ENCODE results near the gene EHD1. TPM values are rescaled to one million over a fixed set of nuclear protein-coding genes. Genes with fewer than 3 reads are reported as not detected.

EHD1 gene
- 56.1 and 77.7 TPM in 2 replicates for polyA plus RNA-seq (2011; rRNA removed)
- 98.0 and 147 TPM in 2 replicates for polyA minus RNA-seq (2011; rRNA and poly(A)+ RNA removed)

DNA sequence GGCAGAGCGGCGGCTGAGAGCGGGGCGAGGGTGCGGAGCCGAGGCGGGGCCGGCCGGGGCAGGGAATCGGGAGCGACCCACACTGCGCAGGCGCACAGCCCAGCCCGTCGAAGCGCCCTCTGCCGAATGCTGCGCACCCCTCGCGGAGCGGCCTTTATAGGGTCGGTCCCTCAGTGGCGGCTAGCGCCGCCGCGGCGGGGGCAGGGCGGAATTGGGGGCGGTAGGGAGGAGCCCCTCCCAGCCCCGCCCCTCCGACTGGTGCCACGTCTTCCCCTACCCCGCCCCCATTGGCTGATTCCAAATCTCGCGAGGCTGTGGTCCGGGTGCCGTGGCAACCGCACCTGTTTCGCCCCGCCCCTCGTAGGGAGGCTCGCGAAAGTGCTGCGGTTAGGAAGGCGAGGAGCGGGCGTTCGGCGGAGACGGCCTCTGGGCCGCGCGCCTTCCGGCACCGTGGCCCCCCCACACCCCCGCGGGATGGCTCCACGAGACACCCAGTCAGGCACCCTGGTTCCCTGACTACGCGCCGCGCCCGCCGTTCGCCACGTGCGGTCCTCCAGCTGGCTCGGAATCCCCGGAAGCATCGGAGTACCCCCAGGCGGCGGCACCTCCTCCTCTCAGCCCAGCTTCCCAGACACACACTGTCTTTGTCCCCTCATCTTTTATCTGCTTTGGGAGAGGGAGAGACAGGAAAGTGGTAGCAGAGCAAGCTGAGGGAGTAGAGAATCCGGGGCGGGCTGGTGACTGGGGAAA is at the start of gene EHD1:
TSS of gene EHD1 (minus strand) at position 128 of the 750 bp plus-strand sequence. CDS start 157 bp downstream, outside the sequence.
- peak; percentile 94 for DNase-seq (ENCODE audit: low read depth, low spot score)
- peak within 1 kb of the TSS; percentile 99 for H3K4me3 ChIP-seq (ENCODE audit: low read depth, low read length)
- CTCF ChIA-PET = interaction anchor here (0.6 to 2.1 kb wide), 10 partner anchors 9 to 53 kb away, joined by 3 to 10 read pairs (median 4); partner anchors contain the start of gene CDC42BPG
- H3K27me3 ChIP-seq (ENCODE audit: control insufficient read depth, insufficient read depth, low read length) = no peaks in the 10 kb centered on the region
- peaks cover 6% of the 10 kb centered on the region; the same call in 1 of the 2 replicates for H3K9me3 ChIP-seq (ENCODE audit: control insufficient read depth, insufficient read depth, low read length)
- POLR2A ChIA-PET = interaction anchor here (0.7 to 5.8 kb wide), 8 partner anchors 9 to 100 kb away, joined by 3 to 105 read pairs (median 6); partner anchors contain the start of genes MEN1 and SF1
- H3K27ac ChIP-seq (ENCODE audit: low read depth, low read length) = peak within 1 kb of the TSS; percentile 65
- TF ChIP-seq, protein P1, sequence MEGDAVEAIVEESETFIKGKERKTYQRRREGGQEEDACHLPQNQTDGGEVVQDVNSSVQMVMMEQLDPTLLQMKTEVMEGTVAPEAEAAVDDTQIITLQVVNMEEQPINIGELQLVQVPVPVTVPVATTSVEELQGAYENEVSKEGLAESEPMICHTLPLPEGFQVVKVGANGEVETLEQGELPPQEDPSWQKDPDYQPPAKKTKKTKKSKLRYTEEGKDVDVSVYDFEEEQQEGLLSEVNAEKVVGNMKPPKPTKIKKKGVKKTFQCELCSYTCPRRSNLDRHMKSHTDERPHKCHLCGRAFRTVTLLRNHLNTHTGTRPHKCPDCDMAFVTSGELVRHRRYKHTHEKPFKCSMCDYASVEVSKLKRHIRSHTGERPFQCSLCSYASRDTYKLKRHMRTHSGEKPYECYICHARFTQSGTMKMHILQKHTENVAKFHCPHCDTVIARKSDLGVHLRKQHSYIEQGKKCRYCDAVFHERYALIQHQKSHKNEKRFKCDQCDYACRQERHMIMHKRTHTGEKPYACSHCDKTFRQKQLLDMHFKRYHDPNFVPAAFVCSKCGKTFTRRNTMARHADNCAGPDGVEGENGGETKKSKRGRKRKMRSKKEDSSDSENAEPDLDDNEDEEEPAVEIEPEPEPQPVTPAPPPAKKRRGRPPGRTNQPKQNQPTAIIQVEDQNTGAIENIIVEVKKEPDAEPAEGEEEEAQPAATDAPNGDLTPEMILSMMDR (IDR thresholded peaks at IDR 0.05; ENCODE audit: low read depth, low read length) = peak; percentile 64

DNA sequence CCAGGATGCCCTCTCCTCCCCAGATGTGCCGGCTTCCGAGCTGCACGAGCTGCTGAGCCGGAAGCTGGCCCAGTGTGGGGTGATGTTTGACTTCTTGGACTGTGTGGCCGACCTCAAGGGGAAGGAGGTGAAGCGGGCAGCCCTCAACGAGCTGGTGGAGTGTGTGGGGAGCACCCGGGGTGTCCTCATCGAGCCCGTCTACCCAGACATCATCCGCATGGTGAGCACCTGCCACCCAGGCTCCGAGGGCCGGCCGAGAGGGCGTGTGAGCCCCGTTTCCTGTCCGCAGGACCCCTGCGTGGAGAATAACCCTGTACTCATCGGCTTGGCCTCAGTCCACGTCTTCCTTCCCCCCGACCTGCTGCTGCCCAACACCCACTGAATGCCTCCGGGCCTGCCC is 48.3 kb upstream of the EHD1 start:
- ChIA-PET CTCF (interaction anchor here (1.3 kb wide), 1 partner anchor 38 kb away, joined by 3 read pairs; no protein-coding TSS in a partner anchor), POLR2A (no interaction called here)
- DNase-seq (ENCODE audit: low read depth, low spot score) = no peak
- no peaks in the 10 kb centered on the region for H3K27me3 ChIP-seq (ENCODE audit: control insufficient read depth, insufficient read depth, low read length)
- H3K9me3 ChIP-seq (ENCODE audit: control insufficient read depth, insufficient read depth, low read length) = no peaks in the 10 kb centered on the region
- TF ChIP-seq, protein P1 (IDR thresholded peaks at IDR 0.05; ENCODE audit: low read depth, low read length) = no peak
- no peak overlapping the region for H3K4me3 ChIP-seq (ENCODE audit: low read depth, low read length)
- H3K27ac ChIP-seq (ENCODE audit: low read depth, low read length) = no peak overlapping the region

DNA sequence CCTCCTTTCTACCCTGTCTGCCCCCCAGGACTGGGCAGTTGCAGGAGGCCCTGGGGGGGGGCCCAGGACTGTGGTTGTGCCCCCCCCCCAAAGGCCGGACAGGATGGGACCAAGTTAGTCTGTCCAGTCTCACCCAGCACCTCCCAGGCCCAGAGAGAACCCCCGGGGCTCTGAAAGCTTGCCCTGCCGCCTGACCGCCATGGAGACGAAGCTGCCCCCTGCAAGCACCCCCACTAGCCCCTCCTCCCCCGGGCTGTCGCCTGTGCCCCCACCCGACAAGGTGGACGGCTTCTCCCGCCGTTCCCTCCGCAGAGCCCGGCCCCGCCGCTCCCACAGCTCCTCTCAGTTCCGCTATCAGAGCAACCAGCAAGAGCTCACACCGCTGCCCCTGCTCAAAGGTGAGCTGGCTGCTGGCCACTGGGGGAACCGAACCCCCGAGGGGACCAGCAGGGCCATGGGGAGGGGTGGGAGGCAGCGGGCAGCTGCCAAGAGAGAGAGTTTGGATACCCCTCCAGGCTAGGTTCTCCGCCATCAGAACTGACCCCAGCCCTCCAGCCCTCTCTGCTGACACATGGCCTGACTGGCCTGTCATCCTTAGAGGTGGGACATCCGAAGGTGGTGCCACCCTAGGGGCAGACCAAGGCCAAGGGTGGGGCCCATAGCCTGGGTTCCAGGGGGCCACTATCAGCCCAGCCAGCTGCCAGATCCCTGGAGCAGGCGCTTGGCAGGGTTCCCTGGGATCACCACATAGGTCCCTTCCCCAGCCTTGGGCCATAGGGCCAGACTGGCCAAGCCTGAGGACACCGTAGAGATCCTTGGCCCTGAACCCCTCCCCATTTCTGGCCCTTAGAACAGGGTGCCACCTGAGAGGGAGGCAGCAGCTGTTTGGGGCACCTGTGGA is 47.4 kb upstream of the EHD1 start:
- Histone ChIP-seq H3K4me3 (ENCODE audit: low read depth, low read length) (peak overlapping the region; percentile 84), H3K27ac (ENCODE audit: low read depth, low read length) (no peak overlapping the region), H3K27me3 (ENCODE audit: control insufficient read depth, insufficient read depth, low read length) (no peaks in the 10 kb centered on the region), H3K9me3 (ENCODE audit: control insufficient read depth, insufficient read depth, low read length) (no peaks in the 10 kb centered on the region)
- POLR2A ChIA-PET = interaction anchor here (0.6 to 0.7 kb wide), 2 partner anchors 21 to 81 kb away, joined by 3 to 5 read pairs; no protein-coding TSS in a partner anchor
- no peak for DNase-seq (ENCODE audit: low read depth, low spot score)
- CTCF ChIA-PET = interaction anchor here (1.3 kb wide), 1 partner anchor 38 kb away, joined by 3 read pairs; no protein-coding TSS in a partner anchor
- TF ChIP-seq, protein P1 (IDR thresholded peaks at IDR 0.05; ENCODE audit: low read depth, low read length) = no peak

DNA sequence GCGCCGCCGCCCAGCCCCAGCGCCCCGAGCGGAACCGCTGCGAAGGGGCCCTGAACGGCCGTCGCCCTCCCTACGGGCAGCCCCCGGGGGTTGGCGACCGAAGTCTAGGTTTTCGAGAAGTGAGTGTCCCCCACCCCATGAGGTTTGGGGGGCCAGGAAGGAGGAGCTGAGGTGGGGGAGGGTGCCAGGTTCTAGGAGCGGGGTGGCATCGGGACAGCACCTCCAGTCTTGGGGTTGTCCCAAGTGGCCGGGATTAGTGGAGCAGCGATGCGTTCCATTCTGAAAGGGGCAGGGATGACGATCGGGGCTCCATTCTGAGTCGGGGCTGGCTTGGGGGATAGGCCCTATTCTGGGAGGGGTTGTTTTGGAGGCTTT is 46.5 kb upstream of the EHD1 start:
- ChIA-PET CTCF (interaction anchor here (1.0 to 1.5 kb wide), 2 partner anchors 31 to 81 kb away, joined by 3 to 4 read pairs; partner anchors contain the start of gene CDC42BPG), POLR2A (interaction anchor here (0.7 to 1.0 kb wide), 2 partner anchors 20 to 89 kb away, joined by 3 read pairs; partner anchors contain the start of gene ARL2)
- TF ChIP-seq, protein P1 (IDR thresholded peaks at IDR 0.05; ENCODE audit: low read depth, low read length) = no peak
- H3K4me3 ChIP-seq (ENCODE audit: low read depth, low read length) = peak overlapping the region; percentile 84
- no peaks in the 10 kb centered on the region for H3K27me3 ChIP-seq (ENCODE audit: control insufficient read depth, insufficient read depth, low read length)
- no peaks in the 10 kb centered on the region for H3K9me3 ChIP-seq (ENCODE audit: control insufficient read depth, insufficient read depth, low read length)
- DNase-seq (ENCODE audit: low read depth, low spot score) = no peak
- no peak overlapping the region for H3K27ac ChIP-seq (ENCODE audit: low read depth, low read length)

All from AG04450 (cell line).